Right renal cortex interstitium (tissue), 3 donors: Measurements from ENCODE around the gene SHISA5. TPM values are rescaled to one million over a fixed set of nuclear protein-coding genes. Genes with fewer than 3 reads are reported as not detected.

ENCODE experiments used
- DNase-seq, 3 donors: peaks; one replicate each; pipeline ENCODE4 v3.0.0-alpha.2; 2013; ENCODE audit warnings: low read depth in 3 of 3, low spot score in 2 of 3
- polyA plus RNA-seq, 3 donors: library from polyadenylated mRNA; unstranded; fragments of 120-200 nt; gene quantifications; one replicate each; pipeline ENCODE4 v1.2.1, GENCODE V29; 2013; ENCODE audit not compliant: insufficient read length in 3 of 3

The SHISA5 gene
- polyA plus RNA-seq, 3 donors = 95.0 to 104 (median 104) TPM

DNA sequence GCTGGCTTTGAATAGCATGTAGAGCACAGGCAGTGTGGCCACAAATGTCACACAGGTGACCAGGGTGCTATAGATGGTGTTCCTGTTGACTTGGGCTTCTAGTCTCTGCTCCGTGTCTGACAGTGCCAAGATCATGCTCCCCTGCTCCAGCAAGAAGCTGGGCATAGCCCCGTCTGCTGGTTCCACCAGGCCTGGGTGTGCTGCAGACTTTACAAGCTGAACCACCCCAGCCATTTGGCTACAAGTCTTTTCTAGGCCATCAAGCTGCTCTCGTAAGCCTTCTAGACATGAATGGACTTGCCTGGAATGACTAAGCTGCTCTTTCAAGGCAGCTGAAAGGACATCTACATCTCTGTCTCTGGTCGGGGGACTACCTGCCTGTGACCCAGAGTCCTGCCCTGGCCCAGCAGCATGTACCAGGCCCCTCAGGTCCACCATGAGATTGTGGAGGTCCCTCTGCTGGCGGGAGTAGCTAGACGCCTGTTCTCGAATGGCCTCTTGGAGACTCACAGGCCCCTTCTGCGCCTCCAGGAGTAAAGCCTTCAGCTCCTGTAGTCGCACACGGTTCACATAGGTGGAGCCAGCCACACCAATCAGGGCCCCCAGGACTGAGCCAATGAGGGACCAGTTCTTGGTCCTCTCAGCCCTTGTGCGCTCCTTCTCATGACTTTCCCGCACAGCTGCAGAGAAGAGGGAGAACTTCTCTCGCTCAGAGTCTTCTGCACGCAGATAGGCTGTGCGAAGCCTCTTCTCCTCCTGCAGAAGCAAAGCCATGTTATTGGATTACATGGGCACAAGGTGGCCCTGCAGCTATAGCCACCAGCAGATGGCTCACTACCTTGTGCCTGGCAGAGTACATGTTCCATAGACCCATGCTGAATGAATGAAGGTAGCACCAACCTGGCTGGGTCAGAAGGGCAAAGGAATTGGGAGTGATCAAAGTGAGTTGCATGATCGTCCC, 71.3 kb downstream of the SHISA5 start:
- DNase-seq = no peak

- no peak for DNase-seq
Observed at GRCh38 chr3:48431224-48432029, 72.5 kb downstream of the SHISA5 start.

DNA sequence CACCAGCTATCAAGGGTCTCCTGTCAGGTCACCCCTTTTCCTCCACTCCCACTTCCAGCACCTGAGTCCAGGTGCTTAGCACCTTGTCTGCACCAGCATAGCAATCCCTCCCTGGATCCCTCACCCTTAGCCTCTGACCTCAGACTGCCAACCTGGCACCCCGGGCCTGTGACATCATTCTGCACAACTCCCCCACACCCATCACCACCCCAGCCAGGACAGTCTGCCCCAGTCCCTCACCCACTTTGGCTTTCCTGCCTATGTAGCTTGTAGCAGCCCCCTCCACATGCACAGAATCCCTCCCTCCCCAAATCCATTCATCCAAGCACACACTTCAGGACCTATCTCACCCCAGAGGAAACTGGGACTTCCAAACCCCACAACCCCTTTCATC, 73.3 kb downstream of the SHISA5 start:
- no peak for DNase-seq

DNA sequence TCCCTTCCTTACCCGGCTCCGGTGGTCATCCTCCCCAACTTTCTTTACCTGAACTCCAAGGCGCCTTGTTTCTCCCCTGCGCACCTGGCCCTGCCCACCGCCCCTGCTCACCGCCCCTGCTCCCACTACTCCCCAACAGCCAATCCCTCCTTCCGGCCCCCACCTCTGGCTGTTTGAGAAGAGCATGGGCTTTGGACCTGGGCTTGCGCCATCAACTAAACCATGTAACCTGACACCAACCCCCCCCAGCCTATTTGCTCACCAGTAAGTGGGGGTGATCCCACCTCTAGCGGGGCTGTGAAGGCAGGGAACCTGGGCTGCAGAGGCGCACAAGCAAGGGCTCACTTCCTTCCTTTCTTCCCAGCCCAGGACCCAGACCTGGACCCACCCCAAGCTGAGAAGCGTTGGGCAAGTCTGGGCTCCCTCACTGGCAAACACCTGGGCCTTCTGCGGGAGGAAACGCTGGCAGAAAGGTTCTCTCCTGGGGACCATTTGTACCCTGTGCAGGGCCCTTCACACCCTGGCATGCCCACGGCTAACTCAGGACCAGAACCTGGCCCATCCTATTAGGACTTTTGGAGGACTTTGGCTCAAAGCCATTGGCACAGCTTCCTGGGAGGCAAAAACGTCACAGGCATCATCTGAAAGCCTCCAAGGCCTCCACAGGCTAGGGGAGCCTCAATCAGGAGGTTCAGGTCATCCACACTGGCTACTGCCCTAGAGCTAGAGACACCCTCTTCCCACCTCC, 73.8 kb downstream of the SHISA5 start, which contains the start of gene PLXNB1:
PLXNB1 (minus strand) TSS at position 127 of the 748 bp plus-strand sequence. CDS start 5,475 bp downstream, outside the sequence.
- DNase-seq = peak in 1 of 3 donors; percentile 89

- DNase-seq = no peak
Observed at GRCh38 chr3:48429317-48429959, 74.5 kb downstream of the SHISA5 start.

- DNase-seq = no peak
Observed at GRCh38 chr3:48428572-48429316, 75.2 kb downstream of the SHISA5 start.

DNA sequence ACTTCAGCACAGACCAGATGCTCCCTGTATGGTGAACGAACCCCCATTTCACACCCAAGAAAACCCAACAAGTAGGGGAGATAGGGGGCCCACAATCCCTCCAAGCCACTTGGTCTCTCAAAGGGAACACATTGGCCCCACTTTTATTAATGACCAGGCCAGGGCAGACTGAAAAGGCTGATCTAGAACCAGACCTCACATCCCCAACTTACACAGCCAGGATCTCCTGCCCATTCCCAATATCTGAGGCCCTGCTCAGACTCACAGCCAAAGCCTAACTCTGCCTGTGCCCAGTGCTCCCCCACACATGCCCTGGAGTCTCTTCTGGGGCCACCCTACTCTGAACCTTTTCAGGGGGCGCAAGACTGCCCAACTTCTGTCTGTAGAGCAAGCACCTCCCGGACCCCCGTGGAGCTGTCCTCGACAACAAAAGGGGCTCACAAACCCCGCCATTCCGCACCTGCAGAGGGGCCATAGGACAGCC, 75.8 kb downstream of the SHISA5 start:
- no peak for DNase-seq

- DNase-seq = no peak
Observed at GRCh38 chr3:48427630-48427962, 76.4 kb downstream of the SHISA5 start.

DNA sequence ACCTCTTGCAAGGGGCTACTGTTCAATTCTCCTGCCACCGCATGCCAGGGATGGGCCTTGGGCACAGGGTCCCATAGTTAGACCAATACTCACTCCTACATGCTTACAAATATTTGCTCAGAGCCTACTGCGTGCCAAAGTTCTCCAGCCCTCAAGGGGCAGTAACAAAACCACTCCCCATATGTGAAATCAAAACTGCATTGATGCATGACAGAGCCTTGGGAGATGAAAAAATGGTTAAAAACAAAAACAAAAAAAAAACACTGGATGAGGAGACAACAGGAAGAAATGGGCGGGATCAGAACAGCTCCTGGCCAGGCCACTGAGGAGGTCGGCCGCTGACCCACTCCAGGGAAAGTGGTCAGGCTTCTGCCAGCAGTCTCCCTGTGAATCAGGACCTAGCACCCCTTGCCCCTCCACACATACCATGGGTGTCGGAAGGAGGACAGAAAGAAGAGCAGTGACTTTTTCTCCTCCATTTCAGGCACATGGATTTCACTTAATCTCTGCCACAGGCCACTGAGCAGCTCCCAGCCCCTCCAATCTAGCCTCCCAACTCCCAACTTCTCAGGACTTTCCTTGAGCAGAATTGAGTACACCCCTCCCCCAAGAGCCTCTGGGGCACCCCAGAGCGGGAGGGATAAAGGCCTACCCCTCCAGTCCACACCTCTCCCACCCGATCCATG, 76.9 kb downstream of the SHISA5 start:
- no peak for DNase-seq

- DNase-seq = no peak
Observed at GRCh38 chr3:48426401-48426909, 77.5 kb downstream of the SHISA5 start.

GRCh38 chr3:48425281-48425812, 78.6 kb downstream of the SHISA5 start:
- DNase-seq = no peak

DNA sequence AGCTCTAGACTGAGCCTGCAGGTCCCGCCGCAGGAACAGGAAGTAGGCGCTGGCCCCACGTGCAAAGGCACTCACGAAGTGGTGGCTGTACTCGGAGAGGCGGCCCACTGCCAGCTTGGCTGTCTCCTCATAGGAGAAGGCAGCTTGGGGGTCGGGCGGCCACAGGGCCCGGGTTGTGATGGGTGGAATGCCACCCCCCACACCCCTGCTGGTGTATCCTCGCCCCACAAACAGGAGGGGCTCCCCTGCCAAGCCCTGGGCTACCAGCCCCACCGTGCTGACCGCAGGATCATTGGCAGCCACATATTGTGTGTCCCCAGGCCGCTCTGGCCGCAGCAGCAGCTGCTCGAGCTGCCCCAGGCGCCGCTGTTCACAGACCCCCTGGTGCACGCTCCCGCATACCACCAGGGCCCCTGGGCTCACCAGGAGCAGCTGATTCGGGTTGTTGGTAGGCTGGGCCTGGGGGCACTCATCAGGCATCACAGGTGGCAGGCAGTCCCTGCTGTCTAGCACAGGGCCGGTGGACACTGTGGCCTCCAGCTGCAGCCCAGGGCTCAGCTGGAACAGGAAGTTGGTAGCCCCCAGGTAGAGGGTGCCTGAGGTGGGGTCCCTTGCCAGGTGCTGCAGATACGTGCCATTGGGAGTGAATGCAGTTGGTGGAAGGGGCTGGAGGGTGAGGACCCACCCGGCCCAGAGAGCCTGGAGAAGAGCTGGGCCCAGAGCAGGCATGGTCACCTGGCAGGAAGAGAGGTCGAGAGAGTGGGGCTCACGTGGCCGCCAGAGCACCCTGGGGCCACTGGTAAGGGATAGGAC, 79.9 kb downstream of the SHISA5 start:
- no peak for DNase-seq

- DNase-seq = no peak
Observed at GRCh38 chr3:48423241-48423882, 80.6 kb downstream of the SHISA5 start.

DNA sequence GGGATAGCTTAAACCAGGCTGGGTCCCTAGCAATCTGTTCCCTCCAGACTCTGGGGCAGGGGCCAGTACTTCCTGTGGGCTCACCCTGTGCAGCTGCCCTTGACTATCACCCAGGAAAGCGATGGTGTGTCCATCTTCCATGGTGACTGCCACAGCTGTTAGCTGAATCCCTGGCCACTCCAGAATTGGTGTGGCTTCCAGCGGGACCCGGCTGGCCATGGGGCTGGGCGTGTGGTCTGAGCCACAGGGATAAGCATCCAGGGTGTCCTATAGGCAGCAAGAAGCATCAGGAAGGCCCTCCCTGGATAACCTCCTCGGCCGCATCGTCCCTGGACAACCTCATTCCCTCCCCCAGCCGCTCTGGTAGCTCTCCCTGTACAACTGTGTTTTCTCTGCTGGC, 81.3 kb downstream of the SHISA5 start:
- DNase-seq = no peak

DNA sequence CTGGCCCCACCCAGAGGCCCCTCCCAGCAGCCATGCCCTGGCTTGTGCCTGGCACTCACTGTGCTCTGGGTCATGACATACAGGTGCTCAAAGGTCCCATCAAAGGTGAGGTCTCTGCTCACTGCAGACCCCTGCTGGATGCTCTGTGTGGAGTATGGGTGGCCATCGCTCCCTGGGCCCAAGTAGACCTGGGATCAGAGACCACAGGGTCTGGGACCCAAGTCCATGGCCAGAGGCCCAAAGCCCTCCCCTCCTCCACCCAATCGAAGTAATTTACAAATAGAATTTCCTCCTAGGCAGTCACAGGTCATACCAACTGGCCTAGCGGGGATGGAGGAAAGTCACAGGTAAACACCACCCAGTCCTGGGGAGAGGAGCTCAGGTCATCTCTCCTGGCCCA, 81.7 kb downstream of the SHISA5 start:
- no peak for DNase-seq

DNA sequence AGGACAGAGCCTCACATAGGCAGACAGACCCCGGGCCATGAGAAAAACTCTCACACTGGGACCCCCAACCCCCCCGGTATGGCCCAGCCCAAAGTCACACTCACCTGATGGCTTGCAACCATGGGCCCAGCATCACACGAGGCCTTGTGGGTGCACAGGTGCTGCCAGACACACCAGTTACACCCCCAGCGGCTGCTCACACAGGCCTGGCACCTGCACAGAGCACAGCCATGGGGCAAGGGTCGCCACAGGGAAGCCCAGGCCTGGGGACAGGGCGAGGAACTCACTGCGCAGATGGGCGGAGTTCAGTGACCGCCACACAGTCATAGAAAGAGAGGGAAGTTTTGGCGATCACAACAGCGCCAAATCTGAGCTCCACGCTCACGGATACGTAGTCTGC, 83.4 kb downstream of the SHISA5 start:
- DNase-seq = no peak

DNA sequence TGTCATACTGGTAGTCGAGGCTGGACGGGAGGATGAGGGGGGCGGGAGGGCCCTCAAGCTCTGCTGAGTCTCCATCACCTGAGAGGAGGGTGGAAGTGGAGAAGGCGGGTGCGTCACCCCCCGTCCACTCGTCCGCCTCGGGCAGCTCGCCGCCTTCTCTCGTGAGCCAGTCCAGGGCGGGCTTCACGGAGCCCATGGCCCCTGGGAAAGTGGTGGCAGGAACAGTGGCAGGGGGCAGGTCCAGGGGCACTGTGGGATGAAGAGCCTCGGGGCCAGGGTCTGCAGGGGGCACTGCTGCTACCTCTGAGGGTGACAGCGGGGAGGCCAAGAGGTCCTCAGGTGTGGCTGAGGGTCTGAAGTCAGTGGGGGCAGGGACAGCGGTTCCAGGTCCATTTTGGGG, 84.4 kb downstream of the SHISA5 start:
- no peak for DNase-seq
